Thoracic aorta (tissue), 2 donors: ENCODE data around the gene SLCO2A1. TPM values are rescaled to one million over a fixed set of nuclear protein-coding genes. Genes with fewer than 3 reads are reported as not detected.

ENCODE experiments used
- ATAC-seq: fragments of 150-250 bp; one replicate; pipeline ENCODE4 v1.8.0; 2017; ENCODE audit warnings: low read depth; ENCODE audit not compliant: insufficient number of reproducible peaks, low FRiP score
- DNase-seq: peaks from one replicate; pipeline ENCODE4 v3.0.0-alpha.2; 2020; ENCODE audit warnings: low spot score
- H3K27ac ChIP-seq, 2 donors: fragments of 200-600 bp; sonication (generic); 1 replicate in 1 of 2; 2 replicates in 1 of 2; pipeline ENCODE4 v1.5.1; 2016; ENCODE audit warnings: mild to moderate bottlenecking in 2 of 2, moderate library complexity in 2 of 2
- H3K27me3 ChIP-seq: fragments of 200-600 bp; sonication (generic); replicated peaks from 2 replicates; pipeline ENCODE4 v1.6.0; 2016; ENCODE audit warnings: mild to moderate bottlenecking; ENCODE audit not compliant: insufficient read depth
- H3K36me3 ChIP-seq: fragments of 200-600 bp; sonication (generic); one replicate; pipeline ENCODE4 v1.5.1; 2016
- H3K4me1 ChIP-seq, 2 donors: fragments of 200-600 bp; sonication (generic); 1 replicate in 1 of 2; 2 replicates in 1 of 2; pipeline versions ENCODE4 v1.5.1 to v1.6.0; 2016; ENCODE audit warnings: low read depth in 2 of 2, mild to moderate bottlenecking in 1 of 2; ENCODE audit not compliant: control insufficient read depth in 1 of 2
- H3K4me3 ChIP-seq: fragments of 200-600 bp; sonication (generic); 2 replicates; pipeline ENCODE4 v1.5.1; 2016; ENCODE audit warnings: mild to moderate bottlenecking
- H3K9me3 ChIP-seq: fragments of 200-600 bp; sonication (generic); 2 replicates; pipeline ENCODE4 v1.5.1; 2016
- total RNA-seq, 2 donors: library from RNA; depleted of rRNA; stranded (reverse); fragments of >200 nt; gene quantifications; one replicate each; pipeline versions ENCODE4 v1.1.0 to v1.2.3, GENCODE V29; 2016
- TF ChIP-seq, protein P1 (sequence below): fragments of 200-600 bp; sonication (generic); IDR thresholded peaks from one replicate; pipeline ENCODE4 v1.5.1; 2019; ENCODE audit warnings: antibody characterized with exemption

Gene SLCO2A1
- total RNA-seq, 2 donors from 2014 or later: 7.9 to 115 TPM

DNA sequence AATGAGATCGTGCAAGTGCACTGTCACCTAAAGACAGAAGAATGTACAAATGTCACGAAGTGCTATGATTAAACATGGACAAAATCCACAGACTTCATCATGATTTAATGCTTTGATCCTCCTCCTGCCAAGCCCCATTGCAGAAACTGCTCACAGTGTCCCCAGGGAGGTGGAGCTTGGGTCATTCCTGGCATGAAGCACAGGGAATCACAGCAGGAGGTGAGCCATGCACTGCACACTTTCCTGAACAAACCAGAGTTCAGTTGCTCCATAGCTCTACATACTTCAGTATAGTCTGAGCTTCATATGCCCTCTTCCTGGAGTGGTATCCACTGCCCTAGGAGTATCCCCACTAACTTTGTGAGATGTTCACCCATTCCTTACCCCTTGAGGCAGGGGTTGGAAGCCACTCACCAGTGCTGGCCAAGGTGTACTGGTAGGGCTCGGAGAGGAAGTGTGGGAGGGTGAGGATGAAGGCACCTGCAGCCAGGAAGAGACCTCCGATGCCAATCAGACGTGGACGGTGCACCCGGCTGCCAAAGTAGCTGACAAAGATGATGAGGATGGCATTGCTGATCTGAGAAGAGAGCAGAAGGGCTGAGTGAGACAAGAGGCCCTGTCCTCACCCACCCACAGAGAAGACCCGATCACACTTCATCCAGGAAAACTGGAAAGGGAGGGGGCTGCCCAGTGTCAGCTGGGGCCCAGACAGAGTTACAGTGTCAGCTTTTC, 56.3 kb downstream of the SLCO2A1 start:
- Histone ChIP-seq H3K9me3 (no peaks in the 10 kb centered on the region), H3K4me1 (no peaks in the 10 kb centered on the region), H3K4me3 (no peak overlapping the region), H3K27ac (no peak overlapping the region), H3K27me3 (no peaks in the 10 kb centered on the region), H3K36me3 (no peaks in the 10 kb centered on the region)
- TF ChIP-seq, protein P1, sequence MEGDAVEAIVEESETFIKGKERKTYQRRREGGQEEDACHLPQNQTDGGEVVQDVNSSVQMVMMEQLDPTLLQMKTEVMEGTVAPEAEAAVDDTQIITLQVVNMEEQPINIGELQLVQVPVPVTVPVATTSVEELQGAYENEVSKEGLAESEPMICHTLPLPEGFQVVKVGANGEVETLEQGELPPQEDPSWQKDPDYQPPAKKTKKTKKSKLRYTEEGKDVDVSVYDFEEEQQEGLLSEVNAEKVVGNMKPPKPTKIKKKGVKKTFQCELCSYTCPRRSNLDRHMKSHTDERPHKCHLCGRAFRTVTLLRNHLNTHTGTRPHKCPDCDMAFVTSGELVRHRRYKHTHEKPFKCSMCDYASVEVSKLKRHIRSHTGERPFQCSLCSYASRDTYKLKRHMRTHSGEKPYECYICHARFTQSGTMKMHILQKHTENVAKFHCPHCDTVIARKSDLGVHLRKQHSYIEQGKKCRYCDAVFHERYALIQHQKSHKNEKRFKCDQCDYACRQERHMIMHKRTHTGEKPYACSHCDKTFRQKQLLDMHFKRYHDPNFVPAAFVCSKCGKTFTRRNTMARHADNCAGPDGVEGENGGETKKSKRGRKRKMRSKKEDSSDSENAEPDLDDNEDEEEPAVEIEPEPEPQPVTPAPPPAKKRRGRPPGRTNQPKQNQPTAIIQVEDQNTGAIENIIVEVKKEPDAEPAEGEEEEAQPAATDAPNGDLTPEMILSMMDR: no peak
- ATAC-seq: no peak
- DNase-seq: no peak

DNA sequence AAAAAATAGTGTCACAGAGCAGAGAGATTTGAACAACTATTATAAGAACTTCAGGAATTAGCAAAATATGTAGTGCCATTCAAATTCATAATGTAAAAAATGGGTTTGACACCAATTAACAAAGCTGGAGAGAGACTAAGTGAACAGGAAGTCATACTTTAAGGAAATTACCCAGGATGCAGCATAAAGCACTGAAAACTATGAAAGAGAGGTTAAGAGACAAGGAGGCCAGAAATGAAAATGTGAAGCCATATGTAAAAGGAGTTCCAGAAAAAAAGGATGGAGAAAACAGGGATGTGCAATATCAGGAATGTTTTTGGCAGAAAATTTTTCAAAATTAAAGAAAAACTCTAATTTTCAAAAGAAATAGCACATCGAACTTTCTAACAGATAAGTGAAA, 57.6 kb downstream of the SLCO2A1 start:
- ATAC-seq (no peak), DNase-seq (no peak)
- Histone ChIP-seq H3K27ac (no peak overlapping the region), H3K9me3 (no peaks in the 10 kb centered on the region), H3K4me1 (no peaks in the 10 kb centered on the region), H3K4me3 (no peak overlapping the region), H3K27me3 (no peaks in the 10 kb centered on the region), H3K36me3 (no peaks in the 10 kb centered on the region)
- TF ChIP-seq, protein P1: no peak

DNA sequence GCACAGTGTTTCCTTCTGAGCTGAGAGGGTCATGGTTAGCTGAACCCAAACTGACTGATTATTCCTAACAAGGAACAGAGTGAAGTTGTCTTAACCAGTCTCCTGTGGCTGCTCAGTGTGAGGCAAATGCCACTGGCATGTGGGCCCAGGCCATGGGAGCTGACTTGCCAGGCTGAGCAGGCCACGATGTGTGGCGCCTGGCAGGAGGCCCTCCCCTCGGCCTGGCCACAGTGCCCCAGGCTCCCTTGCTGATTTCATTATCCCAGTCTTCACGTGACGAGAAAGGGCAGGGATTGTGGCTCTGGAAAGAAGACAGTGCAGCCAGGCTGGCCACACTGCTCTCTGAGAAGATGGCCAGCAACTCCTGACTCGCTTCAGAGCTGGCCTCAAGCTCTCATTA, 58.8 kb downstream of the SLCO2A1 start:
- Histone ChIP-seq H3K27me3 (no peaks in the 10 kb centered on the region), H3K27ac (no peak overlapping the region), H3K4me3 (no peak overlapping the region), H3K9me3 (no peaks in the 10 kb centered on the region), H3K4me1 (no peaks in the 10 kb centered on the region), H3K36me3 (no peaks in the 10 kb centered on the region)
- TF ChIP-seq, protein P1: no peak
- DNase-seq (no peak), ATAC-seq (no peak)

DNA sequence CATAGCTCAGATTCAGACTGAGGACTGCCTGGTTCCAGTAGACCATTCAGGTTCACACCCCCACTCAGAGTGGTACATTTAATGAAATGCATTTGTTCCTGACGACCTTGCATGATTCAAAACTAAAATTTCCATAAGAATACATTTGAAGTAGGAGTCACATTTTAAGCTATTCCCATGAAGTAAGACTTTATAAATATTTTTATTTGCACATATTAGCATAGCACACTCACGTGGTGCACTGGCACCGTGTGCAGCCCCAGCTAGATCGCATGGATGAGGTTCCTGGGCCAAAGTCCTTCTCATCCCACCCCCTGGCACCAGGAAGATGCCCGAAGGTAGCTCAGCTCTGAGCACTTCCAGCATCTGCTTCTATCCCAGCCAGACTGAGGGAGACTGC, 59.4 kb downstream of the SLCO2A1 start:
- no peak overlapping the region for H3K27ac ChIP-seq

DNA sequence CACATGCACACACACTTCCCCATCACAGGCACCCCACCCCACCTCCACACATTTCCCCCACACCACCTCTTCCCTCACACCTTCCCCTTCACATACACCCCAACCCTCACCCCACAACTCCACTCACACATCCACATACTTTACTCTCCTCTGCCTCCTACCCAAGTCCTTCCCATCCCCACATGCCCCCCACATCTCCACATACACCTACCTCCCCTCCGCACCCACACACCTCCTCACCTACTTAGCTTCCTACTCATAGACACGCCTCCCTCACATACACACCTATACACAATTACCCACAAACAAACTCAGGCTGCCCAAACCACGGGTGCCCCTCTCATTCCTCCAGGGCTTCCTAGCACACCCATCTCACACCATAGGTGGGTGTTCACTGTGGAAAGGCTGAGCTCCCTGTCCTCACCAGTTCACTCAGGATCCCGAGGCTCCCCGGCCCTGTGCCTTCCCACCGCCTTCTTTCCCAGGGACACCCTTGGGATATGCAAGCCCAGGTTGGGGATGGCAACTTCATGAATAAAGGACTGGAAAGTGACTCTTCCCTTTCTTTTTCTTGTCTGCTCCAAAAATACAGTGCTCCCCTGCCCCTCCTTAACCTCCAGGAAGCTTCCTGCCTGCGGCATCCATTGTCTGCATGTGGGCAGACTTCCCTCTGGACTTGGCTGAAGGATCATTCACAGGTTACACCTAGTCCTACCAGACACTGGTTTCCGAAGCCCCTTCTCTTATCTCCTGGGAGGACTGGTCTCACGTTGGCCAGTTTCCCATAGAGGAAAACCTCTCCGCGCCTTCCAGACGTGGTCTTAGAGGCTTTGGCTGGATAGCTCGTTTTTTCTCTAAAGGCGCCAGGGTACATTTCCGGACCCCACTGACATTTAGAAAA, 61.5 kb downstream of the SLCO2A1 start:
- Histone ChIP-seq H3K27ac (no peak overlapping the region), H3K4me3 (no peak overlapping the region), H3K36me3 (no peaks in the 10 kb centered on the region), H3K4me1 (no peaks in the 10 kb centered on the region), H3K9me3 (no peaks in the 10 kb centered on the region), H3K27me3 (no peaks in the 10 kb centered on the region)
- ATAC-seq (no peak), DNase-seq (no peak)
- TF ChIP-seq, protein P1: no peak

More for the DNA sequence above, 59.4 kb downstream of the SLCO2A1 start:
- Histone ChIP-seq H3K4me3 (no peak overlapping the region), H3K4me1 (no peaks in the 10 kb centered on the region), H3K36me3 (no peaks in the 10 kb centered on the region), H3K27me3 (no peaks in the 10 kb centered on the region), H3K9me3 (no peaks in the 10 kb centered on the region)
- TF ChIP-seq, protein P1: no peak
- ATAC-seq (no peak), DNase-seq (no peak)
